ENCODE data around the gene BTBD17.
A peak's percentile ranks its signal among the peaks of the same experiment; 100 is the strongest.

The BTBD17 gene

GRCh38 chr17:74358697-74359096, 3.0 kb downstream of the BTBD17 start:
- DNase-seq (ENCODE audit: low spot score): no peak

GRCh38 chr17:74357466-74357809, 4.2 kb downstream of the BTBD17 start:
- no peak for DNase-seq (ENCODE audit: low spot score)

- no peak for DNase-seq (ENCODE audit: low spot score)
These were observed 4.8 kb downstream of the BTBD17 start for GRCh38 chr17:74356646-74357465.

GRCh38 chr17:74355065-74355464, 6.6 kb downstream of the BTBD17 start:
- DNase-seq (ENCODE audit: low spot score): no peak

GRCh38 chr17:74354561-74354960, 7.1 kb downstream of the BTBD17 start:
- DNase-seq (ENCODE audit: low spot score): no peak

GRCh38 chr17:74354123-74354522, 7.5 kb downstream of the BTBD17 start:
- DNase-seq (ENCODE audit: low spot score): no peak

GRCh38 chr17:74353446-74354060, 8.1 kb downstream of the BTBD17 start:
- DNase-seq (ENCODE audit: low spot score): no peak

GRCh38 chr17:74351552-74352210, 10.0 kb downstream of the BTBD17 start:
- no peak for DNase-seq (ENCODE audit: low spot score)

GRCh38 chr17:74350486-74350885, 11.2 kb downstream of the BTBD17 start:
- DNase-seq (ENCODE audit: low spot score): no peak

GRCh38 chr17:74349120-74349519, 12.5 kb downstream of the BTBD17 start:
- DNase-seq (ENCODE audit: low spot score): no peak

- DNase-seq (ENCODE audit: low spot score): no peak
These were observed 14.0 kb downstream of the BTBD17 start for GRCh38 chr17:74347646-74348045.

- peak; percentile 5 for DNase-seq (ENCODE audit: low spot score)
These were observed 16.0 kb downstream of the BTBD17 start for GRCh38 chr17:74345433-74346241.

- DNase-seq (ENCODE audit: low spot score): no peak
These were observed 17.0 kb downstream of the BTBD17 start for GRCh38 chr17:74344658-74345057.

- no peak for DNase-seq (ENCODE audit: low spot score)
These were observed 18.0 kb downstream of the BTBD17 start for GRCh38 chr17:74343526-74344284.

GRCh38 chr17:74343121-74343520, 18.5 kb downstream of the BTBD17 start:
- DNase-seq (ENCODE audit: low spot score): no peak

- no peak for DNase-seq (ENCODE audit: low spot score)
These were observed 19.4 kb downstream of the BTBD17 start for GRCh38 chr17:74342224-74342623.

- no peak for DNase-seq (ENCODE audit: low spot score)
These were observed 21.1 kb downstream of the BTBD17 start for GRCh38 chr17:74340470-74341023.

GRCh38 chr17:74339537-74340195, 22.0 kb downstream of the BTBD17 start:
- DNase-seq (ENCODE audit: low spot score): no peak

GRCh38 chr17:74337834-74338500, 23.7 kb downstream of the BTBD17 start:
- DNase-seq (ENCODE audit: low spot score): no peak

GRCh38 chr17:74336307-74336706, 25.4 kb downstream of the BTBD17 start:
- no peak for DNase-seq (ENCODE audit: low spot score)
